GM19324 (cell line): ENCODE data around the gene GRK6.
A peak's percentile ranks its signal among the peaks of the same experiment; 100 is the strongest.

Experiments used
- ATAC-seq: cut with Tn5 transposase; IDR thresholded peaks from one replicate; pipeline ENCODE4 v1.9.1; 2021; ENCODE audit warnings: mild to moderate bottlenecking, moderate library complexity; ENCODE audit not compliant: unreplicated experiment, low FRiP score

Gene GRK6

GRCh38 chr5:177450667-177451424, 24.4 kb downstream of the GRK6 start:
- ATAC-seq, result no peak

GRCh38 chr5:177452688-177453638, 26.5 kb downstream of the GRK6 start:
- ATAC-seq, result no peak

GRCh38 chr5:177453852-177454396, 27.4 kb downstream of the GRK6 start:
- peak; percentile 3 for ATAC-seq

GRCh38 chr5:177454397-177455035, 28.0 kb downstream of the GRK6 start:
- peak; percentile 53 for ATAC-seq

GRCh38 chr5:177455036-177455660, 28.7 kb downstream of the GRK6 start:
- ATAC-seq, result peak; percentile 62

GRCh38 chr5:177455661-177456590, 29.4 kb downstream of the GRK6 start:
- ATAC-seq, result peak; percentile 19

- ATAC-seq, result no peak
Measured at GRCh38 chr5:177456591-177456964, 30.1 kb downstream of the GRK6 start.

- peak; percentile 24 for ATAC-seq
Measured at GRCh38 chr5:177456976-177457851, 30.7 kb downstream of the GRK6 start.

GRCh38 chr5:177457852-177458681, 31.6 kb downstream of the GRK6 start:
- no peak for ATAC-seq

- no peak for ATAC-seq
Measured at GRCh38 chr5:177458912-177459350, 32.5 kb downstream of the GRK6 start.

GRCh38 chr5:177459357-177459756, 32.9 kb downstream of the GRK6 start:
- ATAC-seq, result no peak

- no peak for ATAC-seq
Measured at GRCh38 chr5:177459819-177460628, 33.5 kb downstream of the GRK6 start.

GRCh38 chr5:177462021-177462670, 35.7 kb downstream of the GRK6 start:
- ATAC-seq, result no peak

GRCh38 chr5:177465044-177465443, 38.6 kb downstream of the GRK6 start:
- ATAC-seq, result no peak

- ATAC-seq, result no peak
Measured at GRCh38 chr5:177466861-177467260, 40.4 kb downstream of the GRK6 start.

GRCh38 chr5:177467436-177467835, 41.0 kb downstream of the GRK6 start:
- ATAC-seq, result no peak
